SK-MEL-5 (cell line): Measurements from ENCODE around the gene ARID3A. TPM values are rescaled to one million over a fixed set of nuclear protein-coding genes. Genes with fewer than 3 reads are reported as not detected.
"Not testable (repeated sequence)": the region's sequence is repeated elsewhere in the genome, so short reads cannot be mapped to it uniquely, and the experiment has no call there.

Experiments used
- DNase-seq: peaks from one replicate; pipeline ENCODE4 v3.0.0-alpha.2; 2016; ENCODE audit warnings: low read depth, low spot score
- in situ Hi-C: cut with HindIII; loops from 2 replicates; pipeline ENCODE4 v1.10.0; 2016; ENCODE audit warnings: low sequenced_read_pairs, high pct_unique_total_duplicates, low pct_unique_long_range_greater_than_20kb
- total RNA-seq: library from RNA; depleted of rRNA; stranded (reverse); fragments of >200 nt; shearing (Covaris generic); gene quantifications from 2 replicates; pipeline ENCODE4 v1.2.3, GENCODE V29; 2014

ARID3A gene
- total RNA-seq, 1 experiment from 2014 or later = 6.6 TPM

- in situ Hi-C loops = no loop called here
- no peak for DNase-seq
Measured at GRCh38 chr19:952049-952679, 26.3 kb downstream of the ARID3A start.

- DNase-seq = no peak
- in situ Hi-C loops = no loop called here
Measured at GRCh38 chr19:952680-953444, 27.0 kb downstream of the ARID3A start.

- no peak for DNase-seq
- in situ Hi-C loops = no loop called here
Measured at GRCh38 chr19:953445-954271, 27.8 kb downstream of the ARID3A start.

GRCh38 chr19:954272-954671, 28.4 kb downstream of the ARID3A start:
- no peak for DNase-seq
- in situ Hi-C loops = no loop called here

- no peak for DNase-seq
- in situ Hi-C loops = no loop called here
Measured at GRCh38 chr19:954672-955494, 29.0 kb downstream of the ARID3A start.

- no peak for DNase-seq
- in situ Hi-C loops = no loop called here
Measured at GRCh38 chr19:955803-956765, 30.2 kb downstream of the ARID3A start.

- DNase-seq = no peak
- in situ Hi-C loops = no loop called here
Measured at GRCh38 chr19:956766-957440, 31.1 kb downstream of the ARID3A start.

GRCh38 chr19:957578-957977, 31.7 kb downstream of the ARID3A start:
- DNase-seq, in situ Hi-C loops: not testable (repeated sequence)

GRCh38 chr19:958967-959855, 33.4 kb downstream of the ARID3A start:
- DNase-seq = no peak
- in situ Hi-C loops = no loop called here

- no peak for DNase-seq
- in situ Hi-C loops = no loop called here
Measured at GRCh38 chr19:960020-960419, 34.2 kb downstream of the ARID3A start.

- in situ Hi-C loops = no loop called here
- DNase-seq = no peak
Measured at GRCh38 chr19:960601-960938, 34.7 kb downstream of the ARID3A start.

GRCh38 chr19:961866-962620, 36.2 kb downstream of the ARID3A start:
- in situ Hi-C loops = no loop called here
- no peak for DNase-seq

GRCh38 chr19:962683-963400, 37.0 kb downstream of the ARID3A start:
- DNase-seq = no peak
- in situ Hi-C loops = no loop called here

- no peak for DNase-seq
- in situ Hi-C loops = no loop called here
Measured at GRCh38 chr19:963486-963951, 37.7 kb downstream of the ARID3A start.
